Natural killer cell (primary cell): Measurements from ENCODE around the gene TTC21B. TPM values are rescaled to one million over a fixed set of nuclear protein-coding genes. Genes with fewer than 3 reads are reported as not detected.

Experiments used
- ATAC-seq, 3 donors: fragments of 150-1000 bp in 2 of 3; fragments of 200-7000 bp in 1 of 3; cut with Tn5 transposase; 1 replicate in 1 of 3; 2 replicates in 2 of 3; pipeline ENCODE4 v1.10.0; 2021; ENCODE audit warnings: mild to moderate bottlenecking in 2 of 3, moderate library complexity in 2 of 3
- DNase-seq, 2 donors: peaks; one replicate each; pipeline versions ENCODE4 v3.0.0 to v3.0.0-alpha.2; 2013 to 2021; ENCODE audit warnings: mixed read lengths in 1 of 2
- H3K27ac ChIP-seq: one replicate; pipeline ENCODE4 v1.5.1; 2013; ENCODE audit warnings: mild to moderate bottlenecking, low read length
- H3K27me3 ChIP-seq: one replicate; pipeline ENCODE4 v1.6.1; 2013; ENCODE audit warnings: low read length; ENCODE audit not compliant: control insufficient read depth, insufficient read depth
- H3K36me3 ChIP-seq: one replicate; pipeline ENCODE4 v1.6.1; 2013; ENCODE audit warnings: low read length; ENCODE audit not compliant: control insufficient read depth, insufficient read depth
- H3K4me1 ChIP-seq: one replicate; pipeline ENCODE4 v1.6.1; 2013; ENCODE audit warnings: low read length; ENCODE audit not compliant: control insufficient read depth, insufficient read depth
- H3K4me3 ChIP-seq: one replicate; pipeline ENCODE4 v1.5.1; 2013; ENCODE audit warnings: low read length
- H3K9me3 ChIP-seq: one replicate; pipeline ENCODE4 v1.6.1; 2013; ENCODE audit warnings: low read length; ENCODE audit not compliant: control insufficient read depth, insufficient read depth
- H3K27ac Mint-ChIP-seq, 2 donors: one replicate each; pipeline ENCODE4 v1.8.0; 2022; ENCODE audit warnings: mild to moderate bottlenecking in 2 of 2, mixed read lengths in 2 of 2, moderate library complexity in 1 of 2
- H3K27me3 Mint-ChIP-seq, 2 donors: one replicate each; pipeline ENCODE4 v1.8.0; 2022; ENCODE audit warnings: low read depth in 2 of 2, mixed read lengths in 2 of 2
- H3K36me3 Mint-ChIP-seq: one replicate; pipeline ENCODE4 v1.8.0; 2022; ENCODE audit warnings: mixed read lengths
- H3K4me1 Mint-ChIP-seq, 2 donors: one replicate each; pipeline ENCODE4 v1.8.0; 2022; ENCODE audit warnings: mixed read lengths in 2 of 2
- H3K4me3 Mint-ChIP-seq: one replicate; pipeline ENCODE4 v1.8.0; 2022; ENCODE audit warnings: mild to moderate bottlenecking, moderate library complexity, mixed read lengths
- H3K9me3 Mint-ChIP-seq, 2 donors: one replicate each; pipeline ENCODE4 v1.8.0; 2022; ENCODE audit warnings: mixed read lengths in 2 of 2
- WGBS: methylation state at CpG from one replicate; pipeline ENCODE4 v1.1.7; 2013; ENCODE audit warnings: missing lambda C conversion rate; ENCODE audit not compliant: insufficient coverage; 5-methylcytosine and 5-hydroxymethylcytosine counted together
- intact Hi-C: fragments of 100-400 bp; cut with micrococcal nuclease; formaldehyde crosslinking; loops from one replicate; pipeline ENCODE4 v1.14.2; 2022
- total RNA-seq, 4 donors: library from RNA; stranded (reverse); fragments of 120-200 nt in 1 of 4; gene quantifications; one replicate each; pipeline versions ENCODE4 v1.2.3 to v1.2.4, GENCODE V29; 2013 to 2022
- TF ChIP-seq, protein P1 (sequence below): fragments of 200-600 bp; IDR thresholded peaks from one replicate; pipeline ENCODE4 v1.8.0; 2022; ENCODE audit warnings: antibody characterized with exemption

Gene TTC21B
- total RNA-seq, 3 donors from 2014 or later (not counting 1 experiment from before 2014, with no cell fraction given) = 31.7 to 40.1 (median 34.3) TPM

DNA sequence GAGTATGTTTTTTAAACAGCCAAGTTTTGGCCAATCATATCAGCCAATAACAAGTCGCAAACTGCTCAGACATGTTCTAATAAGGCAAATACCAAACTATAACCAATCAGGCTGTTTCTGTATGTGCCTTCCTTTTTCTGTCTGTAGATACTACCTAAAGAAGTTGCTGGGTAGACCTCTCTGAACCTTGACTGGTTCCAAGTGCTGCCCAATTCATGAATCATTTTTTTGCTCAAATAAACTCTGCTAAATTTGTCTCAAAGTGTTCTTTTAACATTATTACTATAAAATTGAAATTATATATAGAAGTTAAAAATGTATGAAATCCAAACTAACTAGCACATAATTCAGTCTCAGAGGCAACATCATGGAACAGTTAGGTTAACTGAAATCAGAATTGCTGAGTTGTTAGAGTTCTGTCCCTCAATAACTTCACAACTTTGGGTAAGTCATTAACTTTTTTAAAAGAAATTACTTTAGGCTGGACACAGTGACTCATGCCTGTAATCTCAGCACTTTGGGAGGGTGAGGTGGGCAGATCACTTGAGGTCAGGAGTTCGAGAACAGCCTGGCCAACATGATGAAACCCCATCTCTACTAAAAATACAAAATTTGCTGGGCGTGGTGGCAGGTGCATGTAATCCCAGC is 4.9 kb upstream of the TTC21B start:
- no peak overlapping the region for H3K4me3 Mint-ChIP-seq
- Histone ChIP-seq H3K4me1 (peaks cover 2% of the 10 kb centered on the region), H3K4me3 (no peak overlapping the region), H3K9me3 (no peaks in the 10 kb centered on the region), H3K36me3 (no peaks in the 10 kb centered on the region), H3K27me3 (no peaks in the 10 kb centered on the region), H3K27ac (no peak overlapping the region)
- H3K27ac Mint-ChIP-seq = no peak overlapping the region
- TF ChIP-seq, protein P1, sequence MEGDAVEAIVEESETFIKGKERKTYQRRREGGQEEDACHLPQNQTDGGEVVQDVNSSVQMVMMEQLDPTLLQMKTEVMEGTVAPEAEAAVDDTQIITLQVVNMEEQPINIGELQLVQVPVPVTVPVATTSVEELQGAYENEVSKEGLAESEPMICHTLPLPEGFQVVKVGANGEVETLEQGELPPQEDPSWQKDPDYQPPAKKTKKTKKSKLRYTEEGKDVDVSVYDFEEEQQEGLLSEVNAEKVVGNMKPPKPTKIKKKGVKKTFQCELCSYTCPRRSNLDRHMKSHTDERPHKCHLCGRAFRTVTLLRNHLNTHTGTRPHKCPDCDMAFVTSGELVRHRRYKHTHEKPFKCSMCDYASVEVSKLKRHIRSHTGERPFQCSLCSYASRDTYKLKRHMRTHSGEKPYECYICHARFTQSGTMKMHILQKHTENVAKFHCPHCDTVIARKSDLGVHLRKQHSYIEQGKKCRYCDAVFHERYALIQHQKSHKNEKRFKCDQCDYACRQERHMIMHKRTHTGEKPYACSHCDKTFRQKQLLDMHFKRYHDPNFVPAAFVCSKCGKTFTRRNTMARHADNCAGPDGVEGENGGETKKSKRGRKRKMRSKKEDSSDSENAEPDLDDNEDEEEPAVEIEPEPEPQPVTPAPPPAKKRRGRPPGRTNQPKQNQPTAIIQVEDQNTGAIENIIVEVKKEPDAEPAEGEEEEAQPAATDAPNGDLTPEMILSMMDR = no peak
- DNase-seq (no peak), ATAC-seq (no peak)
- H3K36me3 Mint-ChIP-seq = no peaks in the 10 kb centered on the region
- H3K4me1 Mint-ChIP-seq = peaks cover 11 to 13% of the 10 kb centered on the region in 2 donors
- WGBS = 75% methylated on average over 2 of the region's 3 CpGs
- intact Hi-C loops = no loop called here
- peaks cover 0 to 3% of the 10 kb centered on the region in 2 donors for H3K27me3 Mint-ChIP-seq
- H3K9me3 Mint-ChIP-seq = no peaks in the 10 kb centered on the region

- Histone ChIP-seq H3K4me1 (peaks cover 5% of the 10 kb centered on the region), H3K4me3 (no peak overlapping the region), H3K36me3 (no peaks in the 10 kb centered on the region), H3K9me3 (no peaks in the 10 kb centered on the region), H3K27me3 (no peaks in the 10 kb centered on the region), H3K27ac (no peak overlapping the region)
- peaks cover 11 to 13% of the 10 kb centered on the region in 2 donors for H3K4me1 Mint-ChIP-seq
- no peak overlapping the region for H3K27ac Mint-ChIP-seq
- 91% methylated on average over 60 of the region's 60 CpGs for WGBS
- no peak for DNase-seq
- H3K27me3 Mint-ChIP-seq = peaks cover 0 to 3% of the 10 kb centered on the region in 2 donors
- no peaks in the 10 kb centered on the region for H3K9me3 Mint-ChIP-seq
- TF ChIP-seq, protein P1 = no peak
- intact Hi-C loops = no loop called here
- no peak overlapping the region for H3K4me3 Mint-ChIP-seq
- H3K36me3 Mint-ChIP-seq = no peaks in the 10 kb centered on the region
- ATAC-seq = no peak
Measured at GRCh38 chr2:165957030-165957675, 3.6 kb upstream of the TTC21B start.

DNA sequence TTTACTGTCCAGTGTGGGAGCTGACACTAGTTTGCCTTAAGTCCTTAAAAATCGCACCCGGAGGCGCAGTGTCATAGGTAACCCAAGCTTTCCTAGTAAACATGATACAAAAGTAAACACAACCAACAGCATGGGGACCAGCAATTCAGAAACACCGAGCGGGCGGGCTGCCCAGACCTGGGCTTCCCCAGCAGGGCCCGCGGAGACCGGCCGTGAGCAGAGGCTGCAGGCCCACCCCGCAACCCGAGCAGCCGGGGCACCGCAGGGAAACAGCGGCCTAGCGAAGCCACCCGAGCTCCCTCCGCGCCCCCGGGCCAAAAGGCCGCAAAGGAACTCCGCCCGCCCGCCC is 296 bp downstream of the TTC21B start:
- Histone ChIP-seq H3K27ac (peak overlapping the region; percentile 74), H3K9me3 (no peaks in the 10 kb centered on the region), H3K4me1 (peaks cover 5% of the 10 kb centered on the region), H3K27me3 (no peaks in the 10 kb centered on the region), H3K36me3 (peaks cover 6% of the 10 kb centered on the region), H3K4me3 (peak overlapping the region; percentile 78)
- Mint-ChIP-seq H3K27ac (no peak overlapping the region), H3K9me3 (no peaks in the 10 kb centered on the region), H3K27me3 (no peaks in the 10 kb centered on the region), H3K4me3 (no peak overlapping the region), H3K4me1 (peaks cover 11 to 13% of the 10 kb centered on the region in 2 donors), H3K36me3 (no peaks in the 10 kb centered on the region)
- intact Hi-C loops = loop anchor here (5.0 kb wide), 1 partner anchor 161 kb away; the partner anchor contains the start of gene GALNT3
- ATAC-seq (peak; percentile 46 to 63 (median 57)), DNase-seq (no peak)
- 0% methylated on average over 24 of the region's 24 CpGs for WGBS
- TF ChIP-seq, protein P1 = no peak
